Nephron progenitor cell (in vitro differentiated cells): ENCODE data around the gene GPS2.
A peak's percentile ranks its signal among the peaks of the same experiment; 100 is the strongest.
"Not testable (repeated sequence)": the region's sequence is repeated elsewhere in the genome, so short reads cannot be mapped to it uniquely, and the experiment has no call there.

Experiments used
- DNase-seq: peaks from one replicate; pipeline ENCODE4 v3.0.0; 2021
- H3K27ac Mint-ChIP-seq: 2 replicates; pipeline ENCODE4 v1.8.0; 2021; ENCODE audit warnings: mild to moderate bottlenecking, moderate library complexity, mixed read lengths
- H3K27me3 Mint-ChIP-seq: 2 replicates; pipeline ENCODE4 v1.8.0; 2021; ENCODE audit warnings: mild to moderate bottlenecking, low read depth, mixed read lengths; ENCODE audit not compliant: poor library complexity
- H3K36me3 Mint-ChIP-seq: 2 replicates; pipeline ENCODE4 v1.8.0; 2021; ENCODE audit warnings: low read depth, mixed read lengths
- H3K4me1 Mint-ChIP-seq: 2 replicates; pipeline ENCODE4 v1.8.0; 2021; ENCODE audit warnings: mixed read lengths
- H3K4me3 Mint-ChIP-seq: 2 replicates; pipeline ENCODE4 v1.8.0; 2021; ENCODE audit warnings: mild to moderate bottlenecking, moderate library complexity, mixed read lengths
- H3K9me3 Mint-ChIP-seq: 2 replicates; pipeline ENCODE4 v1.8.0; 2021; ENCODE audit warnings: mild to moderate bottlenecking, moderate library complexity, mixed read lengths
- CTCF ChIP-seq: fragments of 200-600 bp; sonication (generic); IDR thresholded peaks from 2 replicates; pipeline ENCODE4 v1.5.0; 2021; ENCODE audit warnings: antibody characterized with exemption

Gene GPS2

GRCh38 chr17:7334938-7335538 is 19.9 kb upstream of the GPS2 start:
- H3K27ac Mint-ChIP-seq = peak overlapping the region; percentile 90
- H3K27me3 Mint-ChIP-seq = peaks cover 4% of the 10 kb centered on the region

DNA sequence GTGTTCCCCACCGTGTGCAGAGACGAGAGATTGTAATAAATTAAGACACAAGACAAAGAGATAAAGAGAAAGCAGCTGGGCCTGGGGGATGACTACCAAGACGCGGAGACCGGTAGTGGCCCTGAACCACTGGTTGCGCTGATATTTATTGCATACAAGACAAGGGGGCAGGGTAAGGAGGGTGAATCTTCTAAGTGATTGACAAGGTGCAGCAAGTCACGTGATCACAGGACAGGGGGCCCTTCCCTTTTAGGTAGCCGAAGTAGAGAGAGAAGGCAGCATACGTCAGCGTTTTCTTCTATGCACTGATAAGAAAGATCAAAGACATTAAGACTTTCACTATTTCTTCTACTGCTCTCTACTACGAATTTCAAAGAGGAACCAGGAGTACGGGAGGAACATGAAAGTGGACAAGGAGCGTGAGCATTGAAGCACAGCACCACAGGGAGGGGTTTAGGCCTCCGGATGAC is 17.5 kb upstream of the GPS2 start:
- H3K9me3 Mint-ChIP-seq, H3K27me3 Mint-ChIP-seq, H3K36me3 Mint-ChIP-seq, DNase-seq: not testable (repeated sequence)
- H3K4me1 Mint-ChIP-seq = peaks cover 66% of the 10 kb centered on the region
- peak overlapping the region; percentile 44 for H3K27ac Mint-ChIP-seq
- peak overlapping the region; percentile 59 for H3K4me3 Mint-ChIP-seq

More at GRCh38 chr17:7334938-7335538, 19.9 kb upstream of the GPS2 start:
- DNase-seq = no peak
- Mint-ChIP-seq H3K9me3 (no peaks in the 10 kb centered on the region), H3K36me3 (no peaks in the 10 kb centered on the region), H3K4me3 (no peak overlapping the region), H3K4me1 (peaks cover 57% of the 10 kb centered on the region)
- TF ChIP-seq CTCF = no peak

GRCh38 chr17:7332111-7332510 is 17.0 kb upstream of the GPS2 start:
- no peaks in the 10 kb centered on the region for H3K9me3 Mint-ChIP-seq
- peaks cover 4% of the 10 kb centered on the region for H3K27me3 Mint-ChIP-seq
- peaks cover 64% of the 10 kb centered on the region for H3K4me1 Mint-ChIP-seq
- no peak for DNase-seq
- H3K4me3 Mint-ChIP-seq = peak overlapping the region; percentile 59
- no peaks in the 10 kb centered on the region for H3K36me3 Mint-ChIP-seq
- TF ChIP-seq CTCF = no peak
- H3K27ac Mint-ChIP-seq = peak overlapping the region; percentile 16

DNA sequence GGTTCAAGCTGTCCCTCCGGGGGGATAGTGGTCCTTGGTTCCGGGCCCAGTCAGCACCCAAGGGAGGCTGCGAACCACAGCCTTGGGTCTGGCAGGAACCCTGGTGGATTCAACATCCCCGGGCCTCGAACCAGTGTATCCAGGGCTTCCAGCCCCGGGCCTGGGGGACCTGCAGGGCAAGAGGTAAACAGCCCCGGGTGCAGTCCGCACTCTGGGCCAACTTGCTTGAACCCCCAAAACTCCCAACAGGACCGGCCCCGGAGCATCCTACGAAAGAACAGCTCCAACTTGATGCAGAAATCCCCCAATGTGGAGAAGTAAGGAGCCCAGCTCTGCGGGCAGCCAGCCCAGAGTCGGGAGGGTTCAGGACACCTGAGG is 15.5 kb upstream of the GPS2 start:
- Mint-ChIP-seq H3K27ac (peak overlapping the region; percentile 71), H3K4me1 (peaks cover 52% of the 10 kb centered on the region), H3K36me3 (no peaks in the 10 kb centered on the region), H3K4me3 (peak overlapping the region; percentile 99), H3K9me3 (no peaks in the 10 kb centered on the region), H3K27me3 (peaks cover 4% of the 10 kb centered on the region)
- no peak for DNase-seq
- TF ChIP-seq CTCF = no peak

DNA sequence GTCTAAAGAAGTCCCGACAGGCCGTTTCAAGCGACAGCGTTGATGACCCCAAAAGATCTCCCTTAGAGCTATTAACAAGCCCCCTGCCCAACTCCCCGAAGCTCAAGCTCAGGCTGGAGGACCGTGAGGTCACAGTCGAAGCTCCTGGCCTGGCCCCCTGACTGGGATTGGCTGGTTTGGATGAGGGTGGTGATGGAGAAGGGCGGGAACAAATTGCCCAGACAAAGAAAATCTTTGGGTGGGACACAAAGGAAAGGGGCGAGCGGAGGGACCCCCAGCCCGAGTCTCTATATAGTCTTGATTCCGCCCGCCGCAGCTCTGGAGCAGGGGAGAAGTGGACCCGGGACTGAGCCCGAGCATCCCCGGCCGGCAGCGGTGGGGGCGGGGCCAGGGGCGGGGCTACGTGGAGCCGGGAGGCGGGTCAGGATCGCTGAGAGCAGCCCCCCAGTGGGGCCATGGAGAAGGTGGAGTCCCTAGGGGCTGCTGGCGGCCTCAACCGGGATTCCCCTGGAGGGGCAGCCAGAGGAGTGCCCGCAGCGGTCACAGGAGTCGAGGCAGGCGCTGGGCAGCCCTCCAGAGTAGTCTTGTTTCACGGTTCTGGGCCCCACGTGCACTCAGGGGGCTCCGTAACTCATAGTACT is 15.0 kb upstream of the GPS2 start:
- H3K36me3 Mint-ChIP-seq = no peaks in the 10 kb centered on the region
- H3K27ac Mint-ChIP-seq = peak overlapping the region; percentile 97
- peak; percentile 87 for DNase-seq
- no peak for TF ChIP-seq CTCF
- H3K4me3 Mint-ChIP-seq = peak overlapping the region; percentile 99
- no peaks in the 10 kb centered on the region for H3K9me3 Mint-ChIP-seq
- peaks cover 4% of the 10 kb centered on the region for H3K27me3 Mint-ChIP-seq
- peaks cover 47% of the 10 kb centered on the region for H3K4me1 Mint-ChIP-seq

- peak overlapping the region; percentile 97 for H3K27ac Mint-ChIP-seq
- peak; percentile 95 for DNase-seq
- H3K4me1 Mint-ChIP-seq = peaks cover 47% of the 10 kb centered on the region
- H3K4me3 Mint-ChIP-seq = peak overlapping the region; percentile 99
- TF ChIP-seq CTCF = no peak
- H3K36me3 Mint-ChIP-seq = no peaks in the 10 kb centered on the region
- H3K27me3 Mint-ChIP-seq = peaks cover 4% of the 10 kb centered on the region
- no peaks in the 10 kb centered on the region for H3K9me3 Mint-ChIP-seq
These were observed 14.3 kb upstream of the GPS2 start for GRCh38 chr17:7329374-7329996.
